ENCODE results near the gene PKN2. TPM values are rescaled to one million over a fixed set of nuclear protein-coding genes. Genes with fewer than 3 reads are reported as not detected.

PKN2 gene
- total and polyA plus RNA-seq, 2 experiments from 2014 or later, result 14.6 to 29.4 TPM

- ATAC-seq, result no peak
- Mint-ChIP-seq H3K9me3 (peaks cover 13% of the 10 kb centered on the region), H3K4me3 (no peak overlapping the region), H3K27me3 (ENCODE audit: insufficient read depth, low read depth, poor library complexity) (peaks cover 1% of the 10 kb centered on the region), H3K36me3 (ENCODE audit: low read depth) (peaks cover 23% of the 10 kb centered on the region), H3K27ac (no peak overlapping the region; the same call in 1 of the 2 replicates), H3K4me1 (peaks cover 14% of the 10 kb centered on the region; the same call in 2 of the 3 replicates)
- no peak for DNase-seq (ENCODE audit: low spot score)
- Histone ChIP-seq H4K20me1 (replicated peaks; ENCODE audit: insufficient read depth) (peaks cover 18% of the 10 kb centered on the region; the same call in 1 of the 2 replicates), H3K9me2 (ENCODE audit: insufficient read depth) (no peaks in the 10 kb centered on the region), H3K79me2 (replicated peaks; ENCODE audit: insufficient read depth) (peaks cover 98% of the 10 kb centered on the region), H3K4me1 (ENCODE audit: insufficient read depth) (no peaks in the 10 kb centered on the region), H3K27me3 (ENCODE audit: insufficient read depth) (no peaks in the 10 kb centered on the region), H3K27ac (ENCODE audit: low read depth) (0 out of 2 replicates have a peak overlapping the region, but pooled peaks have one; percentile 5), H3F3A (replicated peaks; ENCODE audit: low read depth) (no peaks in the 10 kb centered on the region), H3K4me3 (no peak overlapping the region), H2AFZ (no peak overlapping the region), H3K36me3 (ENCODE audit: insufficient read depth) (no peaks in the 10 kb centered on the region), H3K4me2 (no peak overlapping the region)
- no peak for TF ChIP-seq ZNF331 (CRISPR knock-in tag; IDR thresholded peaks at IDR 0.05; ENCODE audit: low read depth)
- TF ChIP-seq ZNF114 (CRISPR knock-in tag; IDR thresholded peaks at IDR 0.05), result no peak
- TF ChIP-seq STAT1 (IDR thresholded peaks at IDR 0.05; ENCODE audit: unreplicated experiment), result no peak
- no peak for TF ChIP-seq REST (IDR thresholded peaks at IDR 0.05; ENCODE audit: unreplicated experiment)
- TF ChIP-seq POLR2AphosphoS5 (IDR thresholded peaks at IDR 0.05; ENCODE audit: low read depth), result no peak
- TF ChIP-seq ETS1 (IDR thresholded peaks at IDR 0.05), result no peak
- TF ChIP-seq NANOG (IDR thresholded peaks at IDR 0.05; ENCODE audit: borderline replicate concordance), result no peak
- no peak for TF ChIP-seq CTCF (conservative IDR thresholded peaks at IDR 0.05; ENCODE audit: low read depth in 2 of 2)
- TF ChIP-seq ZNF462 (CRISPR knock-in tag; IDR thresholded peaks at IDR 0.05), result no peak
Observed at GRCh38 chr1:88730995-88731394, 46.9 kb downstream of the PKN2 start.

Data from GM23338 (cell line).